Spleen (tissue), 7 donors: ENCODE data around the gene PCYT1B.
"Not testable (repeated sequence)": the region's sequence is repeated elsewhere in the genome, so short reads cannot be mapped to it uniquely, and the experiment has no call there.

ENCODE experiments used
- CTCF ChIP-seq, 11 experiments: fragments of 200-600 bp in 7 of 11; fragments of 450-650 bp in 4 of 11; sonication (generic) in 4 of 11; IDR thresholded peaks in 8 of 11; conservative IDR thresholded peaks in 3 of 11; 1 replicate in 7 of 11; 2 replicates in 4 of 11; pipeline versions ENCODE4 v1.4.0 to v1.8.0; 2016 to 2021; ENCODE audit warnings: antibody characterized with exemption in 11 of 11, inconsistent platforms in 4 of 11, mild to moderate bottlenecking in 1 of 11
- POLR2A ChIP-seq, 3 donors: fragments of 450-650 bp; IDR thresholded peaks; one replicate each; pipeline ENCODE4 v1.5.1; 2017; ENCODE audit warnings: antibody characterized with exemption in 3 of 3, mild to moderate bottlenecking in 1 of 3
- POLR2AphosphoS5 ChIP-seq, 3 donors: sonication (generic); formaldehyde crosslinking; IDR thresholded peaks; one replicate each; pipeline ENCODE4 v1.5.1; 2017; ENCODE audit warnings: antibody characterized with exemption in 3 of 3
- donor health status: DM: no; HTN: no; CAD: no; lungs with moderate emphysema.
- donor health status: DM: no; HTN: no; CAD: no.
- donor health status: DM: no; HTN: no; CAD: no.

- not testable (repeated sequence) for TF ChIP-seq POLR2A (IDR thresholded peaks at IDR 0.05); CTCF (IDR thresholded peaks at IDR 0.05 in 8 of 11, conservative IDR thresholded peaks at IDR 0.05 in 3 of 11); POLR2AphosphoS5 (IDR thresholded peaks at IDR 0.05)
Measured at GRCh38 chrX:24605941-24606340, 41.2 kb downstream of the PCYT1B start.
